AG10803 (cell line): Measurements from ENCODE around the gene VRK3.

ENCODE experiments used
- DNase-seq: peaks from one replicate; pipeline ENCODE4 v3.0.0; 2010; ENCODE audit warnings: low read depth
- H3K4me3 ChIP-seq: 2 replicates; pipeline ENCODE4 v1.5.1; 2011; ENCODE audit warnings: mild to moderate bottlenecking, low read length, control low read depth
- CTCF ChIP-seq: conservative IDR thresholded peaks from 2 replicates; pipeline ENCODE4 v1.5.1; 2011; ENCODE audit warnings: mild to moderate bottlenecking, low read length, control low read depth, inconsistent platforms

Gene VRK3

GRCh38 chr19:50030225-50030624 lies 5.1 kb upstream of the VRK3 start:
- no peak for TF ChIP-seq CTCF
- no peak overlapping the region for H3K4me3 ChIP-seq
- no peak for DNase-seq

GRCh38 chr19:50026550-50026906 lies 1.4 kb upstream of the VRK3 start:
- peak overlapping the region; percentile 98 for H3K4me3 ChIP-seq
- no peak for DNase-seq
- no peak for TF ChIP-seq CTCF

GRCh38 chr19:50025794-50026549 lies 800 bp upstream of the VRK3 start, which contains the start of gene ZNF473:
TSS of gene ZNF473 (plus strand) at chr19:50026005. CDS start at chr19:50031083, 5,078 bp downstream.
- peak within 1 kb of the TSS; percentile 99 for H3K4me3 ChIP-seq
- peak; percentile 96 for DNase-seq
- TF ChIP-seq CTCF, result no peak

- DNase-seq, result no peak
- TF ChIP-seq CTCF, result no peak
Measured at GRCh38 chr19:50024719-50025021, 502 bp downstream of the VRK3 start.

GRCh38 chr19:50022823-50023222 lies 2.3 kb downstream of the VRK3 start:
- H3K4me3 ChIP-seq, result no peak overlapping the region
- TF ChIP-seq CTCF, result no peak
- DNase-seq, result no peak

More at GRCh38 chr19:50024719-50025021, 502 bp downstream of the VRK3 start:
- peak overlapping the region; percentile 99 for H3K4me3 ChIP-seq

- no peak for DNase-seq
- no peak overlapping the region for H3K4me3 ChIP-seq
- no peak for TF ChIP-seq CTCF
Measured at GRCh38 chr19:50020481-50020880, 4.7 kb downstream of the VRK3 start.

- DNase-seq, result no peak
- no peak for TF ChIP-seq CTCF
- no peak overlapping the region for H3K4me3 ChIP-seq
Measured at GRCh38 chr19:50016225-50016807, 8.9 kb downstream of the VRK3 start.
